Body of pancreas (tissue), 4 donors: ENCODE data around the gene ZNF581.

Experiments
- POLR2A ChIP-seq, 3 donors: fragments of 450-650 bp; IDR thresholded peaks; one replicate each; pipeline ENCODE4 v1.6.1; 2016; ENCODE audit warnings: antibody characterized with exemption in 3 of 3, mild to moderate bottlenecking in 2 of 3
- TF ChIP-seq, protein P1 (sequence below), 7 experiments: fragments of 450-650 bp in 4 of 7; fragments of 200-600 bp in 3 of 7; sonication (generic) in 3 of 7; IDR thresholded peaks; one replicate each; pipeline ENCODE4 v1.5.1; 2016 to 2019; ENCODE audit warnings: antibody characterized with exemption in 7 of 7

DNA sequence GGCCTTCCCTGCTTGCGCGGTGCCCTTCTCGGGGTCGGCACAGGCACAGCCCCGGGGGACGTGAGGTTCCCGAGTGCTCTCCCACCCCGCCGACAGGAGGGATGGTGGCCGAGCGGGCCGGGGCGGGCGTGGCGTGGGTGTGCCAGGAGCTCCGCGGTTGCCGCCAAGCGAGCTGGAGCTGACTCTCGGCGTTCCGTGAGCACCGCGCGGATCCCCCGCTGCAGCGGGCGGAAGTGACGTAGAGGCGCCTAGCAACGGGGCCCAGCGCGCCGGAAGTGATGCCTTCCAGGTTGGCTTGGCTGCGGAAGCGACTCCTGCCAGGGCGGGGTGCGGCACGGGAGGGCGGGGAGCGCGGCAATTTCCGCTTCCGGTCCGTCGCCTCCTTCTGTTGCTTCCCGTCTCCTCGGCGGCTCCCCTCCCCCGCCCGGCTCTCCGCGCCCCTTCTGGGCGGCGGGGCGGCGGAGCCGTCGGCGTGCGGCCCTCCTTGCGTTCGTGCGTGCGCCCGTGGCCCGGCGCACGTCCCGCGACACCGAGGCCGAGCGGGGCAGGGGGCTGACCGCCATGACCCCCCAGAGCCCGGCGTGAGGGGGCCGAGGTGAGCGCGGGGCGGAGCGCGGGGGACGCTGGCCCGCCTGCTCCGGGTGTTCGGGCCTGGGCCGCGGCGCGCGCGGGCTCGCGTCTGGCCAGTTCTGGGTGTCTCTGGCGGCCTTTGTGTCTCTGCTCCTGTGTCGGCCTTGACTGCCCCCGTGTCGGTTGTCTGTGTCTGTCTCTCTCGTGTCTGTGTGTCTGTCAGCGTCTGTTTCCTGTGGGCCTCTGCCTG, 31.6 kb downstream of the ZNF581 start, which contains the start of gene EPN1:
- TF ChIP-seq POLR2A (IDR thresholded peaks at IDR 0.05): peak; percentile 9 to 61 (median 31)
- TF ChIP-seq, protein P1, sequence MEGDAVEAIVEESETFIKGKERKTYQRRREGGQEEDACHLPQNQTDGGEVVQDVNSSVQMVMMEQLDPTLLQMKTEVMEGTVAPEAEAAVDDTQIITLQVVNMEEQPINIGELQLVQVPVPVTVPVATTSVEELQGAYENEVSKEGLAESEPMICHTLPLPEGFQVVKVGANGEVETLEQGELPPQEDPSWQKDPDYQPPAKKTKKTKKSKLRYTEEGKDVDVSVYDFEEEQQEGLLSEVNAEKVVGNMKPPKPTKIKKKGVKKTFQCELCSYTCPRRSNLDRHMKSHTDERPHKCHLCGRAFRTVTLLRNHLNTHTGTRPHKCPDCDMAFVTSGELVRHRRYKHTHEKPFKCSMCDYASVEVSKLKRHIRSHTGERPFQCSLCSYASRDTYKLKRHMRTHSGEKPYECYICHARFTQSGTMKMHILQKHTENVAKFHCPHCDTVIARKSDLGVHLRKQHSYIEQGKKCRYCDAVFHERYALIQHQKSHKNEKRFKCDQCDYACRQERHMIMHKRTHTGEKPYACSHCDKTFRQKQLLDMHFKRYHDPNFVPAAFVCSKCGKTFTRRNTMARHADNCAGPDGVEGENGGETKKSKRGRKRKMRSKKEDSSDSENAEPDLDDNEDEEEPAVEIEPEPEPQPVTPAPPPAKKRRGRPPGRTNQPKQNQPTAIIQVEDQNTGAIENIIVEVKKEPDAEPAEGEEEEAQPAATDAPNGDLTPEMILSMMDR (IDR thresholded peaks at IDR 0.05): no peak
